Neural cell (in vitro differentiated cells): ENCODE data around the gene SPATS2L. TPM values are rescaled to one million over a fixed set of nuclear protein-coding genes. Genes with fewer than 3 reads are reported as not detected.

Experiments used
- H2AFZ ChIP-seq: fragments of 200-600, 300-800 bp; sonication (generic), shearing (Covaris generic); 2 replicates; pipeline ENCODE4 v1.6.0; 2014; ENCODE audit warnings: low read depth, mild to moderate bottlenecking, antibody characterized with exemption, low read length, moderate library complexity
- H3F3A ChIP-seq: fragments of 200-600 bp; shearing (Covaris generic); 2 replicates; pipeline ENCODE4 v1.6.1; 2016; ENCODE audit warnings: mild to moderate bottlenecking, moderate library complexity, mixed read lengths, antibody characterized with exemption, low read length; ENCODE audit not compliant: insufficient read depth, poor library complexity, severe bottlenecking
- H3K27ac ChIP-seq: fragments of 200-600, 300-800 bp; sonication (generic), shearing (Covaris generic); 2 replicates; pipeline ENCODE4 v1.5.1; 2014; ENCODE audit warnings: mild to moderate bottlenecking, low read length, moderate library complexity
- H3K27me3 ChIP-seq: fragments of 300-800, 200-600 bp; sonication (generic), shearing (Covaris generic); 2 replicates; pipeline ENCODE4 v1.6.0; 2014; ENCODE audit warnings: mild to moderate bottlenecking, low read depth, low read length, moderate library complexity; ENCODE audit not compliant: insufficient read depth
- H3K36me3 ChIP-seq: fragments of 300-800, 200-600 bp; sonication (generic), shearing (Covaris generic); 2 replicates; pipeline ENCODE4 v1.5.1; 2014; ENCODE audit warnings: mild to moderate bottlenecking, antibody characterized with exemption, low read length, moderate library complexity; ENCODE audit not compliant: insufficient read depth
- H3K4me2 ChIP-seq: fragments of 300-800, 200-600 bp; sonication (generic), shearing (Covaris generic); 2 replicates; pipeline ENCODE4 v1.6.0; 2014; ENCODE audit warnings: mild to moderate bottlenecking, low read length
- H3K4me3 ChIP-seq: fragments of 300-800, 200-600 bp; sonication (generic), shearing (Covaris generic); 2 replicates; pipeline ENCODE4 v1.5.1; 2014; ENCODE audit warnings: mild to moderate bottlenecking, low read length, moderate library complexity
- H3K79me2 ChIP-seq: fragments of 200-600 bp; shearing (Covaris generic); replicated peaks from 2 replicates; pipeline ENCODE4 v1.6.0; 2014; ENCODE audit warnings: mild to moderate bottlenecking, low read length, moderate library complexity; ENCODE audit not compliant: insufficient read depth
- H3K9ac ChIP-seq: fragments of 300-800, 200-600 bp; sonication (generic), shearing (Covaris generic); 2 replicates; pipeline ENCODE4 v1.6.1; 2016; ENCODE audit warnings: mild to moderate bottlenecking, low read length, mixed read lengths
- H3K9me2 ChIP-seq: fragments of 200-600 bp; shearing (Covaris generic); 2 replicates; pipeline ENCODE4 v1.6.1; 2016; ENCODE audit warnings: mild to moderate bottlenecking, low read length, mixed read lengths; ENCODE audit not compliant: insufficient read depth
- H3K9me3 ChIP-seq: fragments of 200-600, 300-800 bp; sonication (generic), shearing (Covaris generic); 2 replicates; pipeline ENCODE4 v1.6.1; 2016; ENCODE audit warnings: mild to moderate bottlenecking, mixed run types, low read length, moderate library complexity, mixed read lengths
- H4K20me1 ChIP-seq: fragments of 200-600 bp; shearing (Covaris generic); 2 replicates; pipeline ENCODE4 v1.6.1; 2016; ENCODE audit warnings: mild to moderate bottlenecking, mixed run types; ENCODE audit not compliant: insufficient read depth
- CTCF ChIP-seq: fragments of 450-650 bp; IDR thresholded peaks from 2 replicates; pipeline ENCODE4 v1.5.1; 2014; ENCODE audit warnings: antibody characterized with exemption, mild to moderate bottlenecking, moderate library complexity; ENCODE audit not compliant: poor library complexity, severe bottlenecking
- EP300 ChIP-seq: fragments of 450-650 bp; conservative IDR thresholded peaks from 2 replicates; pipeline ENCODE4 v1.6.1; 2014; ENCODE audit warnings: antibody characterized with exemption, mild to moderate bottlenecking, moderate library complexity; ENCODE audit not compliant: poor library complexity, severe bottlenecking
- EZH2 ChIP-seq: fragments of 200-600, 300-800 bp; shearing (Covaris generic), sonication (generic); IDR thresholded peaks from 2 replicates; pipeline ENCODE4 v1.6.1; 2014; ENCODE audit warnings: antibody characterized with exemption, low read length, borderline replicate concordance, mild to moderate bottlenecking; ENCODE audit not compliant: insufficient read depth, poor library complexity, severe bottlenecking
- MXI1 ChIP-seq: fragments of 450-650 bp; conservative IDR thresholded peaks from 2 replicates; pipeline ENCODE4 v1.6.1; 2014; ENCODE audit warnings: antibody characterized with exemption, mild to moderate bottlenecking; ENCODE audit not compliant: poor library complexity, severe bottlenecking
- POLR2AphosphoS5 ChIP-seq: IDR thresholded peaks from 2 replicates; pipeline ENCODE4 v1.6.1; 2012
- RAD21 ChIP-seq: fragments of 450-650 bp; conservative IDR thresholded peaks from 2 replicates; pipeline ENCODE4 v1.6.1; 2014; ENCODE audit warnings: antibody characterized with exemption, mild to moderate bottlenecking, moderate library complexity
- REST ChIP-seq: IDR thresholded peaks from 2 replicates; pipeline ENCODE4 v1.6.1; 2012; ENCODE audit warnings: borderline replicate concordance
- polyA minus RNA-seq: library from RNA; depleted of rRNA, polyadenylated mRNA; stranded (reverse); fragments of >200 nt; gene quantifications from 2 replicates; pipeline ENCODE4 v1.2.3, GENCODE V29; 2014
- polyA plus RNA-seq: library from polyadenylated mRNA; depleted of rRNA; stranded (reverse); fragments of >200 nt; gene quantifications from 2 replicates; pipeline ENCODE4 v1.2.3, GENCODE V29; 2014

The SPATS2L gene
- polyA plus RNA-seq (8.5 and 10.3 TPM in 2 replicates), polyA minus RNA-seq (11.2 and 12.4 TPM in 2 replicates)

- H3K9ac ChIP-seq = peak within 1 kb of the TSS; percentile 54
- H3K79me2 ChIP-seq = no peaks in the 10 kb centered on the region
- no peaks in the 10 kb centered on the region for H3K9me2 ChIP-seq
- TF ChIP-seq REST (no peak), MXI1 (peak; percentile 83)
- peak within 1 kb of the TSS; percentile 72 for H3K4me3 ChIP-seq
- no peaks in the 10 kb centered on the region for H4K20me1 ChIP-seq
- H3K4me2 ChIP-seq = peak within 1 kb of the TSS; percentile 81
- H3K27me3 ChIP-seq = peaks cover 18% of the 10 kb centered on the region
- no peak within 1 kb of the TSS for H3K27ac ChIP-seq
- no peaks in the 10 kb centered on the region for H3K36me3 ChIP-seq
- peak within 1 kb of the TSS; percentile 7 for H2AFZ ChIP-seq
- H3K9me3 ChIP-seq = no peaks in the 10 kb centered on the region
- H3F3A ChIP-seq = peaks cover 9% of the 10 kb centered on the region
These were observed at the start of gene SPATS2L for GRCh38 chr2:200306196-200306930. Gene SPATS2L (plus strand): TSS chr2:200306693. CDS start chr2:200389245, 82,552 bp downstream.

GRCh38 chr2:200257570-200257969 is 48.9 kb upstream of the SPATS2L start:
- no peak overlapping the region for H2AFZ ChIP-seq
- no peaks in the 10 kb centered on the region for H3F3A ChIP-seq
- no peak overlapping the region for H3K9ac ChIP-seq
- no peaks in the 10 kb centered on the region for H3K9me3 ChIP-seq
- H3K36me3 ChIP-seq = no peaks in the 10 kb centered on the region
- no peak overlapping the region for H3K4me2 ChIP-seq
- H4K20me1 ChIP-seq = no peaks in the 10 kb centered on the region
- no peak overlapping the region for H3K4me3 ChIP-seq
- no peaks in the 10 kb centered on the region for H3K79me2 ChIP-seq
- no peak overlapping the region for H3K27ac ChIP-seq
- H3K27me3 ChIP-seq = no peaks in the 10 kb centered on the region
- no peak for TF ChIP-seq RAD21
- TF ChIP-seq MXI1 = no peak
- no peak for TF ChIP-seq CTCF
- no peak for TF ChIP-seq EP300
- no peaks in the 10 kb centered on the region for H3K9me2 ChIP-seq

GRCh38 chr2:200258081-200258480 is 48.4 kb upstream of the SPATS2L start:
- Histone ChIP-seq H3K79me2 (no peaks in the 10 kb centered on the region), H3F3A (no peaks in the 10 kb centered on the region), H3K9ac (no peak overlapping the region), H3K9me3 (no peaks in the 10 kb centered on the region), H3K9me2 (no peaks in the 10 kb centered on the region), H3K27ac (no peak overlapping the region), H3K27me3 (no peaks in the 10 kb centered on the region), H3K4me3 (no peak overlapping the region), H3K36me3 (no peaks in the 10 kb centered on the region), H2AFZ (no peak overlapping the region), H4K20me1 (no peaks in the 10 kb centered on the region), H3K4me2 (no peak overlapping the region)
- TF ChIP-seq POLR2AphosphoS5 (no peak), EZH2 (no peak), MXI1 (no peak)
